Kidney epithelial cell (primary cell): Measurements from ENCODE around the gene IL6R. TPM values are rescaled to one million over a fixed set of nuclear protein-coding genes. Genes with fewer than 3 reads are reported as not detected.

Experiments used
- DNase-seq: peaks from one replicate; pipeline ENCODE4 v3.0.0-alpha.2; 2010; ENCODE audit warnings: low read depth
- H3K27me3 ChIP-seq: 2 replicates; pipeline ENCODE4 v1.6.0; 2011; ENCODE audit warnings: low read length; ENCODE audit not compliant: control insufficient read depth, insufficient read depth
- H3K36me3 ChIP-seq: 2 replicates; pipeline ENCODE4 v1.5.1; 2011; ENCODE audit warnings: low read length; ENCODE audit not compliant: control insufficient read depth, insufficient read depth
- H3K4me3 ChIP-seq: 2 replicates; pipeline ENCODE4 v1.5.1; 2011; ENCODE audit warnings: low read depth, mild to moderate bottlenecking, control low read depth, low read length
- total RNA-seq: library from RNA; depleted of rRNA; stranded (reverse); fragments of >200 nt; gene quantifications from 2 replicates; pipeline ENCODE4 v1.2.3, GENCODE V29; 2015
- TF ChIP-seq, protein P1 (sequence below): IDR thresholded peaks from 2 replicates; pipeline ENCODE4 v1.5.1; 2011; ENCODE audit warnings: mild to moderate bottlenecking, moderate library complexity, low read length, control low read depth, inconsistent platforms; ENCODE audit not compliant: insufficient read depth, poor library complexity, severe bottlenecking

IL6R gene
- total RNA-seq, 1 donor from 2014 or later = 9.6 TPM

- TF ChIP-seq, protein P1, sequence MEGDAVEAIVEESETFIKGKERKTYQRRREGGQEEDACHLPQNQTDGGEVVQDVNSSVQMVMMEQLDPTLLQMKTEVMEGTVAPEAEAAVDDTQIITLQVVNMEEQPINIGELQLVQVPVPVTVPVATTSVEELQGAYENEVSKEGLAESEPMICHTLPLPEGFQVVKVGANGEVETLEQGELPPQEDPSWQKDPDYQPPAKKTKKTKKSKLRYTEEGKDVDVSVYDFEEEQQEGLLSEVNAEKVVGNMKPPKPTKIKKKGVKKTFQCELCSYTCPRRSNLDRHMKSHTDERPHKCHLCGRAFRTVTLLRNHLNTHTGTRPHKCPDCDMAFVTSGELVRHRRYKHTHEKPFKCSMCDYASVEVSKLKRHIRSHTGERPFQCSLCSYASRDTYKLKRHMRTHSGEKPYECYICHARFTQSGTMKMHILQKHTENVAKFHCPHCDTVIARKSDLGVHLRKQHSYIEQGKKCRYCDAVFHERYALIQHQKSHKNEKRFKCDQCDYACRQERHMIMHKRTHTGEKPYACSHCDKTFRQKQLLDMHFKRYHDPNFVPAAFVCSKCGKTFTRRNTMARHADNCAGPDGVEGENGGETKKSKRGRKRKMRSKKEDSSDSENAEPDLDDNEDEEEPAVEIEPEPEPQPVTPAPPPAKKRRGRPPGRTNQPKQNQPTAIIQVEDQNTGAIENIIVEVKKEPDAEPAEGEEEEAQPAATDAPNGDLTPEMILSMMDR = no peak
- Histone ChIP-seq H3K27me3 (peaks cover 16% of the 10 kb centered on the region), H3K4me3 (no peak overlapping the region), H3K36me3 (no peaks in the 10 kb centered on the region)
- no peak for DNase-seq
Measured at GRCh38 chr1:154492115-154492514, 87.0 kb downstream of the IL6R start.

DNA sequence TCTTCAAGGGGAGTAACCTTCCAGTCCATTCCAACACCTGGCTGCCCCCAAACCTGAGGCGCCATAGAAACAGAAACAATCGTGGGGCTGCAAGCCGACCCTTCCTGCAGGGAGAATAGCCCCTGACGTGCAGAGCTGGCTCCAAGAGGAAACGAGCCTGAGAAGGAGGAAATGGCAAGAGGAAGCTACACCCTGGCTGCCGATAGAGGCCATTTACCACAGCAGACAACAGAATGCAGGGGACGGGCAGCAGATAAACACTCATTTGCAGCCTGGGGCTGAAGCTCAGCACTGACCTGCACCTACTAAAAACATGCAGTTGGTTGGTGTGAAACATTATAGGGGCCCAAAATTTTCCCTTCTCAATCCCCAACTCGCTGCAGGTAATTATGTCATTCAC, 88.1 kb downstream of the IL6R start:
- TF ChIP-seq, protein P1 = no peak

GRCh38 chr1:154495496-154496273, 90.5 kb downstream of the IL6R start:
- TF ChIP-seq, protein P1 = no peak
- no peak for DNase-seq
- H3K36me3 ChIP-seq = no peaks in the 10 kb centered on the region
- H3K4me3 ChIP-seq = no peak overlapping the region
- peaks cover 14% of the 10 kb centered on the region for H3K27me3 ChIP-seq

More for the DNA sequence above, 88.1 kb downstream of the IL6R start:
- no peak for DNase-seq
- no peaks in the 10 kb centered on the region for H3K36me3 ChIP-seq
- peaks cover 16% of the 10 kb centered on the region for H3K27me3 ChIP-seq
- H3K4me3 ChIP-seq = no peak overlapping the region

DNA sequence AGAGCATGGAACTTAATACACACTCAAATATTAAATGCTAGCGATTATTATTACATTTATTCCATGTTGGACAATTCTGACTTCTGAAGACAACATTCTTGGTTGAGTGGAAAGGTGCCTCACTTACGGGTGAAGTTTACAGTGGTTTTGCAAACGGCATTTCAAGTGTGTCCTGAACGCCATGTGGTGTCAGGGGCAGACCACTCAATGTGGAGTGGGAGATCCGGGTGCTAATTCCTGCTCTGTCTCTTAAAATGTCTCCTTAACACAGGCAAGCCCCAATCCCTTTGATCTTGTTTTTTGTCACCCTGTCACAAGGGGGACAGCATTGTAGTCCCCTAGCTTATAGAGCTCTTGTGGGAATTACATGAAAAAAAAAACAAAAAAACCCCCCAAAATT, 91.2 kb downstream of the IL6R start:
- Histone ChIP-seq H3K36me3 (no peaks in the 10 kb centered on the region), H3K4me3 (no peak overlapping the region), H3K27me3 (peaks cover 18% of the 10 kb centered on the region)
- TF ChIP-seq, protein P1 = no peak
- no peak for DNase-seq

GRCh38 chr1:154497026-154497806, 92.1 kb downstream of the IL6R start:
- no peak overlapping the region for H3K4me3 ChIP-seq
- TF ChIP-seq, protein P1 = no peak
- H3K27me3 ChIP-seq = peaks cover 22% of the 10 kb centered on the region
- no peak for DNase-seq
- H3K36me3 ChIP-seq = no peaks in the 10 kb centered on the region
